GM19395 (cell line): ENCODE data around the gene KLHL20.
A peak's percentile ranks its signal among the peaks of the same experiment; 100 is the strongest.
"Not testable (repeated sequence)": the region's sequence is repeated elsewhere in the genome, so short reads cannot be mapped to it uniquely, and the experiment has no call there.

Source experiments
- ATAC-seq: cut with Tn5 transposase; IDR thresholded peaks from one replicate; pipeline ENCODE4 v1.9.1; 2021; ENCODE audit warnings: mild to moderate bottlenecking, moderate library complexity; ENCODE audit not compliant: unreplicated experiment

KLHL20 gene

GRCh38 chr1:173749137-173749536 lies 34.4 kb downstream of the KLHL20 start:
- no peak for ATAC-seq

DNA sequence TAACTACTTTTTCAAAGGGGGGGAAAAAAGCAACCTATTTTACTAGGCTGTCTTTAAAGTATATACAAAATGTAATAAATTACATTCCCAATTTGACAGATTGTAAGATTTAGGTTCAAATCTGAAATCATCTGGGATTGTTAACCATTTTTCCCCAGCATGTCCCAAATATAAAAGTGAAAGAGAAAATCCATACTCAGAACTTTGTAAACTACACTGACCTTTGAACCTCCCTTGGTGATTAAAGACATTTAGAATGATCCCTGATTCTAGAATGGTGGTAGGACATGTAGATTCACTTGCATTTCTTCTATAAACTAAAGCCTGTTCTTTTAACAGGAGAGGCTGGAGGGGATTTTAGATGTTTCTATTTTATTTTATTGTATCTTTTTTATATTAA lies 39.0 kb downstream of the KLHL20 start:
- ATAC-seq, result no peak

- no peak for ATAC-seq
Observed at GRCh38 chr1:173757666-173758065, 42.9 kb downstream of the KLHL20 start.

DNA sequence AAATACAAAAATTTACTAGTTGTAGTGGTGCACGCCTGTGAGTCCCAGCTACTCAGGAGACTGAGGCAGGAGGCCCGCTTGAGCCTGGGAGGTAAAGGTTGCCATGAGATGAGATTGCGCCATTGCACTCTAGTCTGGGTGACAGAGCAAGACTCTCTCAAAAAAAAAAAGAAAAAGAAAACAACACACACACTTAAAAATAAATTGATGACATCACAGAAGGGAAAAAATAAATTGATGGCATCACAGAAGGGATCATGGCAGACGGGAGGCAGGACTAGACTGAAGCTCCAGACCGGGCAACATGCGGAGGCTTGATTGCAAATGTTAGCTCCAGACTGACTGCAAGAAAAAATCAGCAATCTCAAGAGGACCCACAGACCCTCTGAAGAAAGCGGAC lies 43.3 kb downstream of the KLHL20 start:
- no peak for ATAC-seq

DNA sequence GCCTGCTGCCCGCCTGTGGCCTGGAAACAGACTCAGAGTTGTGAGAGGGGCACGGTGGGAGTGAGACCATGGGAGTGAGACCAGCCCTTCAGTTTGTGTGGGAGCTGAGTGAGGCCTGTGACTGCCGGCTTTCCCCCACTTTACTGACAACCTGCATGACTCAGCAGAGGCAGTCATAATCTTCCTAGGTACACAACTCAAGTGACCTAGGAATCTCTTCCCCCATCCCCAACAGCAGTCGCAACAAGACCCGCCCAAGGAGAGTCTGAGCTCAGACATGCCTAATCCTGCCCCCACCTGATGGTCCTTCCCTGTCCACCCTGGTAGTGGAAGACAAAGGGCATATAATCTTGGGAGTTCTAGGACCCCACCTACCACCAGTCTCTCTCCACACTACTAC lies 44.2 kb downstream of the KLHL20 start:
- no peak for ATAC-seq

- not testable (repeated sequence) for ATAC-seq
Observed at GRCh38 chr1:173764331-173764730, 49.5 kb downstream of the KLHL20 start.

DNA sequence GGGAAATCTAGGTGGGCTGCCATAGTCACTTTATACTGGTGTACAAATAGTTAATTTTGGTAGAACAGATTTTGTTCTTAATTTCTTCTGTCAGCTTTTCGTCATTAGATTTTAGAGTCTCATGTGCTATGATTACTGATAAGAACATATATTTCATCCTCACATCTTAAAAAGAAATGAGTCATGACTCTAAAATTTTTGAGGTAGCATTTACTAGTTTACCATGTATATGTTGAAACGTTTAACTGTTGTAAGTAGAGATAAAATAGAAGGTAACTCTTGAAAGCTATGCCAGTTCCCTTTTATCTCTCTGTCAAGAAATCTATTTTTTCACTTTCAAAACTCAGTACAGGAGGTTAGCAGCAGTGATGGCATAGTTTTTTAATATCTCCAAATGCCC lies 53.4 kb downstream of the KLHL20 start:
- ATAC-seq, result no peak

DNA sequence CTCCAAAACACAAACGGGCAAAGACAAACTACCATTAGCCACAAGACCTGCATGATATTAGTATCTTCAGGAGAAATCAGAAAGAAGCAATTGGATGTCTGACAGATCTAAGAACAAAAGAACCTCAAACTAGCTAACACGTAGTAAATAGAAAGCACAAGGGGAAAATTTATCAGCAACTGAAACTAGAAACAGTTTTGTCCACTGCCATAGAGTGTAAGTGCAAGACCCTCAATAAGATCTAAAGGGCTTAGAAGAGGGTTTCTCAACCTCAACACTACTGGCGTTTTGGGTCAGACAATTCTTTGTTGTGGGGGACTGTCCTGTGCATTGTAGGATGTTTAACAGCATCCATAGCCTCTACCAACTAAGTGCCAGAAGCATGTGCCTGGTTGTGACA lies 54.0 kb downstream of the KLHL20 start:
- no peak for ATAC-seq

- ATAC-seq, result not testable (repeated sequence)
Observed at GRCh38 chr1:173770330-173770729, 55.5 kb downstream of the KLHL20 start.

DNA sequence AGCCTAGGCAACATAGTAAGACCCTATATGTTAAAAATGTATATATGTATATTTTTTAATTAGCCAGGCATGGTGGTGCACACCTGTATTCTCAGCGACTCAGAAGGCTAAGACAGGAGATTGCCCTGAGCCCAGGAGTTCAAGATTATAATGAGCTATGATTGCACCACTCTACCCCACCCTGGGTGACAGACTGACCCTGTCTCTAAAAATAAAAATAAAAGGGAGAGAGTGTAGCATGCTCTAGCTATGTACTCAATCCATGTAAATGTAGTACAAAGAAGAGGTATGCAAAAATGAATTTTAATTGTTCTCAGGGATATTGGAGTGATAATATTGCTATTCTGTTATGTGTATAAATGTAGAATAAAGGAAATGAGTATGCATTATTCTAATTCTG lies 56.8 kb downstream of the KLHL20 start:
- ATAC-seq, result no peak

DNA sequence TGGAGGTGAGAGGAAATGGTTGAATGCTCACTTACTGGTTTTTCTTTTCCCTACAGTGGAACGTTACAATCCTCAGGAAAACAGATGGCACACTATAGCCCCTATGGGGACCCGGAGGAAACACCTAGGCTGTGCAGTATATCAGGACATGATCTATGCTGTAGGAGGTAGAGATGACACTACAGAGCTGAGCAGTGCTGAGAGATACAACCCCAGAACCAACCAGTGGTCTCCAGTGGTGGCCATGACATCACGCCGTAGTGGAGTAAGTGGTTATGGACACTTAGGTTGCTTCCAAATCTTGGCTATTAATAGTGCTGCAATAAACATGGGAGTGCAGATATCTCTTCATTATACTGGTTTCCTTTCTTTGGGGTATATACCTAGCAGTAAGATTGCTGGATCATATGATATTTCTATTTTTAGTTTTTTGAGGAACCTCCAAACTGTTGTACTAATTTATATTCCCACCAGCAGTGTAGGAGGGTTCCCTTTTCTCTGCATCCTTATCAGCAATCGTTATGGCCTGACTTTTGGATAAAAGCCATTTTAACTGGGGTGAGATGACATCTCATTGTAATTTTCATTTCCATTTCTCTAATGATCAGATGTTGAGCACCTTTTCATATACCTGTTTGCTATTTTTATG lies 60.9 kb downstream of the KLHL20 start:
- ATAC-seq, result no peak

GRCh38 chr1:173779936-173780335 lies 65.2 kb downstream of the KLHL20 start:
- no peak for ATAC-seq

GRCh38 chr1:173784997-173785396 lies 70.2 kb downstream of the KLHL20 start:
- no peak for ATAC-seq

- no peak for ATAC-seq
Observed at GRCh38 chr1:173789841-173790240, 75.1 kb downstream of the KLHL20 start.

DNA sequence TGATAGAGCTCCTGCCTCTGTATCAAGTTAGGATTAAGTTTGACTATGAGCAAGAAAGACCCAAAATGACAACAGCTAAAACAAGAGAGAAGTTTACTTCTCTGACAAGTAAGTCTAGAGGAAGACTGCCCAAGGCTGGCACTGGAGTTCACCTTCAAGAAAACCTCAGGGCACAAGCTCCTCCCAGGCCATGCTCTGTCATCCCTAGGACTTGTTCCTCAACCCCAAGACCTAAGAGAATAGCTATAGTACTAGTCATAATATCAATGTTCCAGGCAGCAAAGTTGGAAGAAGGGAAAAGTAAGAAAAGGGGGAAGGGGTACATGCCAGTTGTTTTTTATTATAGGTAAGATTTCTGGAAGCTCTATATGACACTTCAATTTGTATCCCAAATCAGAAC lies 83.3 kb downstream of the KLHL20 start:
- no peak for ATAC-seq

DNA sequence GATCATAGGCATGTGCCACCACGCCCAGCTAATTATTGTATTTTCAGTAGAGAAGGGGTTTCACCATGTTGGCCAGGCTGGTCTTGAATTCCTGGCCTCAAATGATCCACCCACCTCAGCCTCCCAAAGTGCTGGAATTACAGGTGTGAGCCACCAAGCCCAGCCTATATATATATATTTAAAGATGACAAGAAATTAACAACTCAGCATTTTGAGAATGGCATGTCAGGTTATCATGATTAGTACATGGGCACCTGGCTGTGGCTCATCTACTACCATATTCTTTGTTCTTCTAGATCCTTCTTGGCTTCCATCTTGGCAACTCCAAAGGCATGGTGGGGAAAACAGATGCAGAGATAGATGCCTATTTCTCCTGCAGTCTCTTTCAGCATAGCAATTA lies 85.2 kb downstream of the KLHL20 start:
- ATAC-seq, result not testable (repeated sequence)

DNA sequence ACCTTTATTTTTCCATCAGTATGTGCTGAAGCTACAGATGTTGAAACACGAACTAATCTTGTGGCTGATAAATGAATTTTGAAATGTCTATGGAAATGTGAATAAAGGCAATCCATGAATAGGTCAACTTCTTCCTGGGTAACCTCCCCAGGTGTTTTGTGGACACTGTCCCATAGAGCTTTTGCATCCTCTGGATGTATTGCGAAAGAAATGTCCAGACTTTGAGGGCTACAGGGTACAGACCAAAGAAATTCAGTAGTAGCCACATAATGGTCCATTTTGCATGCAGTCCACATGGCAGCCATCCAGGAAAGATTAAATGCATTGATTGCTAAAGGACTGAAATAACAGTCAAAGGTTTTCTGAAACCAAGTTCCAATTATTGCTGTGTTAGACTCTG lies 88.2 kb downstream of the KLHL20 start:
- no peak for ATAC-seq

DNA sequence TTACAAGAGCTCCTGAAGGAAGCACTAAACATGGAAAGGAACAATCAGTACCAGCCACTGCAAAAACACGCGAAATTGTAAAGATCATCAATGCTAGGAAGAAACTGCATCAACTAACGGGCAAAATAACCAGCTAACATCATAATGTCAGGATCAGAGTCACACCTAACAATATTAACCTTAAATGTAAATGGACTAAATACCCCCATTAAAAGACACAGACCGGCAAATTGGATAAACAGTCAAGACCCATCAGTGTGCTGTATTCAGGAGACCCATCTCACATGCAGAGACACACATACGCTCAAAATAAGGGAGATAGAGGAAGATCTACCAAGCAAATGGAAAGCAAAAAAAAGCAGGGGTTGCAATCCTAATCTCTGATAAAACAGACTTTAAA lies 98.9 kb downstream of the KLHL20 start:
- not testable (repeated sequence) for ATAC-seq

DNA sequence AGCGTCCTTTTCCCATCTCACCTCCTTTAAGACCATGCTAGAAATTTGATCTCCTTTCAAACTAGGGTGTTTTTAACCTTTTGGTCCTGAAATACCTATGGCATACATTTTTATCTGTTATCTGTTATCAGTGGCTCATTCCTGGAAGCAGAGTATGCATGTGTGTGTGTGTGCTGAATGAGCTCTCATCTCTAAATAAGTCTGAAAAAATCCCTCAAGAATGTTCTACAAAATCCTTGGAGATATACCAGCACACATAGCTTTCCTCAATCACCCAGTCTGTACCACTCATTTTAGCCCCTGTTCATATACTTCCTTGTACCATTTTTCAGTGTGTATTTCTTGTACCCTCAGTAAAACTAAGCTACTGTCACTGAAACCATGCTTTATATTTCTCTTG lies 103.7 kb downstream of the KLHL20 start:
- no peak for ATAC-seq

DNA sequence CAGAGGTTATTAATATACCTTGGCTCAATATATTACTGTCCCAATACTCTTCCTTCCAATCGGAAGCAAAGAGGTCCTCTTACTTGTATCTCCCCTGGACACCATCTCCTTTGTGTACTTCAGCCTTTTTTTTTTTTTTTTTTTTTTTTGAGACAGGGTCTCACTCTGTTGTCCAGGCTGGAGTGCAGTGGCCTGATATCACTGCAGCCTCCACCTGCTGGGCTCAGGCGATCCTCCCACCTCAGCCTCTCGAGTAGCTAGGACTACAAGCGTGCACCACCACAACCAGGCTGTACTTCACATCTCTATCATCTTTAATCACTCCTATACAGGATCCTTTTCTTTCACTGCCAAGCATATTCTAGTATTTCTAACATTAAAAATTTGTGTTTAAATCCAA lies 106.9 kb downstream of the KLHL20 start:
- no peak for ATAC-seq

- peak; percentile 43 for ATAC-seq
Observed at GRCh38 chr1:173823781-173824314, 109.1 kb downstream of the KLHL20 start.

GRCh38 chr1:173824315-173825081 lies 109.7 kb downstream of the KLHL20 start, which contains the start of the genes CENPL and DARS2:
Gene CENPL, minus strand, starts transcription at chr1:173824883. Its CDS starts 13,584 bp downstream, at chr1:173811299.
Gene DARS2, plus strand, starts transcription at chr1:173824673. Its CDS starts 557 bp downstream, at chr1:173825230.
- ATAC-seq, result peak; percentile 89
